GM20000 (cell line): ENCODE measurements around the gene CYSTM1.
"Not testable (repeated sequence)": the region's sequence is repeated elsewhere in the genome, so short reads cannot be mapped to it uniquely, and the experiment has no call there.

ENCODE experiments used
- DNase-seq: peaks from one replicate; pipeline ENCODE4 v3.0.0; 2012; ENCODE audit warnings: low spot score
- TF ChIP-seq, protein P1 (sequence below): IDR thresholded peaks from 2 replicates; pipeline ENCODE4 v1.5.1; 2012; ENCODE audit warnings: mild to moderate bottlenecking, control low read depth; ENCODE audit errors: extremely low read depth, missing control alignments

Gene CYSTM1

DNA sequence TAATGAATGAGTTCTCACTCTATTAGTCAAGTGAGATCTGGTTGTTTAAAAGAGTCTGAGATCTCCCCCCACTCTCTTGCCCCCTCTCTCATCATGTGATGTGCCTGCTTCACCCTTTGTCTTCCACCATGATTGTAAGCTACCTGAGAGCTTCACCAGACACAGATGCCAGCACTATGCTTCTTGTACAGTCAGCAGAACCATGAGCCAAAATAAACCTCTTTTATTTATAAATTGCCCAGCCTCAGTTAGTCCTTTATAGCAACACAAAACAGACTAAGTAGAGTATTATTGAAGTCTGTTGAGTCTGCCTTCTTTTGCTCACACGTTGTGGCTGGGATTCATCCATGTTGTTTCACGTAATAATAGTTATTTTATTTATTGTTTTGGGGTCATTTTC, 14.3 kb downstream of the CYSTM1 start:
- TF ChIP-seq, protein P1, sequence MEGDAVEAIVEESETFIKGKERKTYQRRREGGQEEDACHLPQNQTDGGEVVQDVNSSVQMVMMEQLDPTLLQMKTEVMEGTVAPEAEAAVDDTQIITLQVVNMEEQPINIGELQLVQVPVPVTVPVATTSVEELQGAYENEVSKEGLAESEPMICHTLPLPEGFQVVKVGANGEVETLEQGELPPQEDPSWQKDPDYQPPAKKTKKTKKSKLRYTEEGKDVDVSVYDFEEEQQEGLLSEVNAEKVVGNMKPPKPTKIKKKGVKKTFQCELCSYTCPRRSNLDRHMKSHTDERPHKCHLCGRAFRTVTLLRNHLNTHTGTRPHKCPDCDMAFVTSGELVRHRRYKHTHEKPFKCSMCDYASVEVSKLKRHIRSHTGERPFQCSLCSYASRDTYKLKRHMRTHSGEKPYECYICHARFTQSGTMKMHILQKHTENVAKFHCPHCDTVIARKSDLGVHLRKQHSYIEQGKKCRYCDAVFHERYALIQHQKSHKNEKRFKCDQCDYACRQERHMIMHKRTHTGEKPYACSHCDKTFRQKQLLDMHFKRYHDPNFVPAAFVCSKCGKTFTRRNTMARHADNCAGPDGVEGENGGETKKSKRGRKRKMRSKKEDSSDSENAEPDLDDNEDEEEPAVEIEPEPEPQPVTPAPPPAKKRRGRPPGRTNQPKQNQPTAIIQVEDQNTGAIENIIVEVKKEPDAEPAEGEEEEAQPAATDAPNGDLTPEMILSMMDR, result no peak
- no peak for DNase-seq

DNA sequence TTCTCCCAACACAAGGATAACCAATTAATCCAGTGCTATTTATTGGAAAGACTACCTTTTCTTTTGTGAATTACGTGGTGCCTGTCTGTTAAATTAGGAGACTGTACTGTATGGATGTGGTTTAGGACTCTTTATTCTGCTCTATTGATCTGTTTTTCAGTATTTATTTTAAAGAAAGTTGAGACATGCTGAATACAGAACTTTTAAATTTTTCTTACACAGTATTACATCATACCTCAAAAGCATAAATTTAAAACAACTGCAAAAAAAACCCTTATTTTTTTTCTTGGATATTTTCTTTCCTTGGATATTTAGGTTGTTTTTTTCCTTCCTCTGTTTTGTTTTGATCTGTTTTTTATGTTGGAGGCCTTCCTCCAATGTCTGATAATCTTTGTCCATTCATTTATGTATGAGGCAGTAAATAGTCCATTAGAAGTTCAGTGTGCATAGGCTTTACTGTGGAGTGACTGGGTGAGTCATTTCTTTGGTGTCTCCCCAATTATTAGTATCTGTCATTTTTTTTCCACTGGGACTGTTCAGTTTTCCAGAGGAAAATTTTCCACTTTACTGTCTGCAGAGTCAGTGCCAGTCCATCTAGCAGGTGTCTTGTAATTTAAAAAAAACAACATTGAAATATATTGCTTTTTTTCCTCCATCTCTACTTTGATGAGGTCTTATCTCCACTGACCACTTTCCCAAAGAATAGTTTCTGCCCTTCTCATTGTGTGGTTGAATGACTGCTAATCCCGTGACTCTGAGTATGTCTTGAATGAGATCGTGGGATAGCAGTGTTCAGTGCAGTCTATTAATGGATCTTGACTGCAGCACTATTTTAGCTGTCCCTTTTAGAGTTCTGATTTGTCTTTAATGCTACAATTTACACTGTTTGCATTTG, 15.2 kb downstream of the CYSTM1 start:
- TF ChIP-seq, protein P1, result no peak
- DNase-seq, result no peak

DNA sequence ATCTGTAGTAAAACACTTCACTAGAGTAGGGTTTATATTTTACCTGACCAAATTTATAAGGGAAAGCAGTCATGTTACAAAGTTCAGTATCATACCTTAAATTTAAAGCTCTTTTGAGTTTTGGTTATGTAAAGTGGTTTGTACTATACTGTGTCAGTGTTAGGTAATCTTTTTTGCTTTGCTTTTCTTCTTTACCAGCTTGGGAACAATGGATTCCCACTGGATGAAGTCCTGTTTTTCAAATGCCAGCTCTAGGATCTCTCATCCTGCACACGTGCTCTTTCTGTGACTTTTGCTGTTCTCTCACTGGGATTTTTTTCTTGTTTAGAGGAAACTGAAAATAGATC, 15.9 kb downstream of the CYSTM1 start:
- TF ChIP-seq, protein P1, result no peak

DNA sequence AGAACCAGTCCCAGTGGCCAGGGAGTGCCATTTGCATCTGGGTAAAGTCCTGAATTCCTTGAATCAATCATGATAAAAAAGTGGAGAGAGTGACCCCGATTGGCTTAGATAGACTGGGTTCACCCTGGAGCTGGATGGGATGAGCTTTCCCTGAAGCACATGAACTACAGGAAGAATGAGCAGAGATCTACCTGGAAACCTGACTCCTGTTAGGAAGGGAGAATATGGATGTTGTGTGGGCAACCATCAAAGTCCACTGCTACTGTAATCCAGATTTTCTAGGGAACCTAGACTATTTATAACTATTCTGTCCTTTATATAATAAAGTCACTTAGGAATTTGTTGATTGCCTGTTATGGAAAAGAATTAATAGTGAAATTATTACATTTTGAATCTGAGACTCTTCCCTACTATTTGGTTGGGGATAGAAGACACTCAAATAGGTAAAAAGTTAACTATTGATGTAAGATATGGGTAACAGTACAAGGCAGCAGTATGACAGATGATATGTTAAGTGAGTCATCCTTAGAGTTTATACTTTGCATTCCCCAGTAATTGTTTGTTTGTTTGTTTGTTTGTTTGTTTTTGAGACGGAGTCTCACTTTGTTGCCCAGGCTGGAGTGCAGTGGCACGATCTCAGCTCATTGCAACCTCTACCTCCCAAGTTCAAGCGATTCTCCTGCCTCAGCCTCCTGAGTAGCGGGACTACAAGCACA, 17.9 kb downstream of the CYSTM1 start:
- TF ChIP-seq, protein P1, result no peak
- no peak for DNase-seq

More for the DNA sequence above, 15.9 kb downstream of the CYSTM1 start:
- DNase-seq, result no peak

DNA sequence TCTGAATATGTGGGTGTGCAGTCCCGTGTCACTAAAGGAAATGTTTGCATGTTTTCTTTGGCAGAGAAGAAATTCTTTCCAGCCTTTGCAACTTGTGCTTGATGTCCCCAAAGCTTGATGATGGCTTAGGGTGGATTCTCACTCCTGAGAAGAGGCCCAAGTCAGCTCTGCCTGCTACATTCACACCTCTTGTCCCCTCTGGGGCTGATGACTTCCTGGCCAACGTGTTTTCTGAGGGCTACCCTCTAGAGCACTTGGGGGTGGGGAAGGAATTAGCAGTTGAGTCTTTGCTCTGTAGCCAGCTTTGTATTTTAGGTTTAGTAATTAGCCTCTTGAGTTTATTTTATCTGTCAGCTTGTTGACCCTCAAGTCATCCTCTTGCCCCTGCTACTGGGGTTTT, 19.7 kb downstream of the CYSTM1 start:
- DNase-seq, result no peak
- TF ChIP-seq, protein P1, result no peak

DNA sequence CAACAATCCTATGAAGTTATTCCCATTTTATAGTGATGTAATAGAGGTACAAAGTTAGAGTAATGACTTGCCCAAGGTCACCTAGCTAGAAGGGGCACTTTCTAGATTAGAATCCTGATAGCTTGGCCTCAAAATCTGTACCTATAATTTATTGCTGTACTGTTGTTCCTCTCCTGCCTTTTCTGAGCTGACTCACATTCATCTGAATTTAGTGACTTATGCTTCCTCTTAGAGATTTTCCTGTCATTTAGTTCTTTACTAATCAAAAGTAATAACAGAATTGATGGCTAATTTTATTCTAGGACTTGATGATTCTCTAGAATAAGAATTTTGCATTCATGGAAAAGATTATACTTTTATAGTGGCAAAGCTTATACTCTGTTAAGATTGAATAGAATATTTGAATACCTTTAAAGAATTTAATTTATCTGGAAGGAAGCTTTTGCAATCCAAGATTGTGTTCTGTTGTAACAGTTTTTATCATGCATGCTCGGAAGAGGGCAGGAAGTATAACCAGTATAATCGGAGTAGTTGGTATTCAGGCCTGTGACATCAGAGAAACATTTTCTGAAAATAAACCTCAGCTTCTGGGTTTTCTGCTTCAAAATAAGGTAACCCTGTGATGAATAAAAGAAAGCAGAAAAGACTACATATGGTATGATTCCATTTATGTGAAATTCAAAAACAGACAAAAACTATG, 21.3 kb downstream of the CYSTM1 start:
- TF ChIP-seq, protein P1, result no peak
- no peak for DNase-seq

DNA sequence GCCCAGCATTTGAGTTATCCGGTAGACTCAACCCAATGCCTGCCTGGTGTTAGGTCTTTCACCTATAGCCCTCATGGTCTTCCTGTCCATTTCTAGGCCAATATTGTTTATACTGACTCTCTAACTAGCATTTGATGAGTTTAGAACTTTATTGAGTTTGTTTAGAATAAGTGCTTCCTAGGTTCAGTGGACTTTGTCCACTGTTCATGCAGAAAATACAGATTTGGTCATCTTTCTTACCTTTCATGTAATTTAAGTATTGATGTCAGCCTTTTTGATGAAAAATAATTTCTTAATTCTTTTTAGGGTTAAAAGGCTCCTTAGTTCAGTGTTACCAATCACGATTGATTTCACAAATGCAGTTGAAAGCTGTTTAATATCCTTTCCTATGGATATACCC, 22.0 kb downstream of the CYSTM1 start:
- TF ChIP-seq, protein P1, result no peak
- no peak for DNase-seq

DNA sequence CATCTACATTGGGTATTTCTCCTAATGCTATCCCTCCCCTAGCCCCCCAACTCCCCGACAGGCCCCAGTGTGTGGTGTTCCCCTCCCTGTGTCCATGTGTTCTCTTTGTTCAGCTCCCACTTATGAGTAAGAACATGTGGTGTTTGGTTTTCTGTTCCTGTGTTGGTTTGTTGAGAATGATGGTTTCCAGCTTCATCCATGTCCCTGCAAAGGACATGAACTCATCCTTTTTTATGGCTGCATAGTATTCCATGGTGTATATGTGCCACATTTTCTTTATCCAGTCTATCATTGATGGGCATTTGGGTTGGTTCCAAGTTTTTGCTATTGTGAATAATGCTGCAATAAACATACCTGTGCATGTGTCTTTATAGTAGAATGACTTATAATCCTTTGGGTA, 23.9 kb downstream of the CYSTM1 start:
- DNase-seq, result not testable (repeated sequence)
